Fibroblast of lung (primary cell): ENCODE results near the gene TJP1. TPM values are rescaled to one million over a fixed set of nuclear protein-coding genes. Genes with fewer than 3 reads are reported as not detected.

Experiments used
- DNase-seq, 2 donors: peaks; one replicate each; pipeline versions ENCODE4 v3.0.0 to v3.0.0-alpha.2; 2010; ENCODE audit warnings: low read depth in 2 of 2
- H2AFZ ChIP-seq: 2 replicates; pipeline ENCODE4 v1.5.1; 2012; ENCODE audit warnings: low read length, control low read depth, inconsistent platforms
- H3K27ac ChIP-seq: 2 replicates; pipeline ENCODE4 v1.5.1; 2011; ENCODE audit warnings: low read length, control low read depth; ENCODE audit not compliant: insufficient read depth
- H3K27me3 ChIP-seq: 2 replicates; pipeline ENCODE4 v1.5.1; 2011; ENCODE audit warnings: mild to moderate bottlenecking, low read length; ENCODE audit not compliant: control insufficient read depth, insufficient read depth
- H3K36me3 ChIP-seq: 2 replicates; pipeline ENCODE4 v1.5.1; 2011; ENCODE audit warnings: low read length; ENCODE audit not compliant: control insufficient read depth, insufficient read depth
- H3K4me1 ChIP-seq: 2 replicates; pipeline ENCODE4 v1.5.1; 2011; ENCODE audit warnings: low read length; ENCODE audit not compliant: control insufficient read depth, insufficient read depth; ENCODE audit errors: extremely low read depth
- H3K4me2 ChIP-seq: 2 replicates; pipeline ENCODE4 v1.5.1; 2011; ENCODE audit warnings: low read length, control low read depth; ENCODE audit not compliant: insufficient read depth; ENCODE audit errors: extremely low read depth
- H3K4me3 ChIP-seq, 4 experiments: fragments of 200-600 bp in 1 of 4; sonication (generic) in 1 of 4; replicated peaks in 1 of 4; 2 replicates each; pipeline ENCODE4 v1.5.1; 2011 to 2016; ENCODE audit warnings: low read length in 4 of 4, low read depth in 3 of 4, mild to moderate bottlenecking in 3 of 4, control low read depth in 2 of 4, inconsistent platforms in 1 of 4, mixed read lengths in 1 of 4; ENCODE audit not compliant: insufficient read depth in 1 of 4; ENCODE audit errors: control extremely low read depth in 1 of 4
- H3K79me2 ChIP-seq: 2 replicates; pipeline ENCODE4 v1.5.1; 2012; ENCODE audit warnings: mild to moderate bottlenecking, low read length, inconsistent platforms; ENCODE audit not compliant: control insufficient read depth, insufficient read depth
- H3K9ac ChIP-seq: 2 replicates; pipeline ENCODE4 v1.5.1; 2011; ENCODE audit warnings: mild to moderate bottlenecking, low read length, control low read depth; ENCODE audit not compliant: insufficient read depth
- H3K9me3 ChIP-seq: 2 replicates; pipeline ENCODE4 v1.5.1; 2012; ENCODE audit warnings: low read depth, low read length; ENCODE audit not compliant: control insufficient read depth, insufficient read depth
- H4K20me1 ChIP-seq: 2 replicates; pipeline ENCODE4 v1.5.1; 2011; ENCODE audit warnings: low read length; ENCODE audit not compliant: control insufficient read depth, insufficient read depth; ENCODE audit errors: extremely low read depth
- CTCF ChIP-seq, 2 donors: IDR thresholded peaks in 1 of 2; conservative IDR thresholded peaks in 1 of 2; 1 replicate in 1 of 2; 2 replicates in 1 of 2; pipeline ENCODE4 v1.5.1; 2011 to 2012; ENCODE audit warnings: low read length in 2 of 2, control low read depth in 1 of 2, inconsistent platforms in 1 of 2, low read depth in 1 of 2, mild to moderate bottlenecking in 1 of 2
- EZH2 ChIP-seq: IDR thresholded peaks from 2 replicates; pipeline ENCODE4 v1.5.1; 2012; ENCODE audit warnings: low read length, control low read depth, mild to moderate bottlenecking; ENCODE audit errors: missing control alignments
- polyA plus RNA-seq, 2 donors: library from polyadenylated mRNA; depleted of rRNA in 1 of 2; stranded (reverse) in 1 of 2; unstranded in 1 of 2; fragments of >200 nt; gene quantifications; 2 replicates each; pipeline ENCODE4 v1.2.1, GENCODE V29; 2011 to 2012; ENCODE audit warnings: missing spikeins in 1 of 2
- total RNA-seq: library from RNA; depleted of rRNA; stranded (reverse); fragments of >200 nt; gene quantifications from 2 replicates; pipeline ENCODE4 v1.2.1, GENCODE V29; 2014

TJP1 gene
- total and polyA plus RNA-seq, 2 donors (not counting 1 experiment from before 2014, with no cell fraction given), result 53.7 to 110 TPM

- no peak for TF ChIP-seq EZH2
- no peak for TF ChIP-seq CTCF (conservative IDR thresholded peaks at IDR 0.05 in 1 of 2, IDR thresholded peaks at IDR 0.05 in 1 of 2; ENCODE audit: low read depth in 1 of 2, low read length in 2 of 2)
- no peaks in the 10 kb centered on the region for H4K20me1 ChIP-seq
- H3K9ac ChIP-seq, result no peak overlapping the region
- no peaks in the 10 kb centered on the region for H3K27me3 ChIP-seq
- H3K9me3 ChIP-seq, result no peaks in the 10 kb centered on the region
- no peaks in the 10 kb centered on the region for H3K36me3 ChIP-seq
- no peak overlapping the region for H3K4me2 ChIP-seq
- H2AFZ ChIP-seq, result no peak overlapping the region
- H3K27ac ChIP-seq, result no peak overlapping the region
- DNase-seq, result no peak
- no peaks in the 10 kb centered on the region for H3K4me1 ChIP-seq
- no peak overlapping the region for H3K4me3 ChIP-seq
- peaks cover 69% of the 10 kb centered on the region for H3K79me2 ChIP-seq
Observed at GRCh38 chr15:29776859-29777258, 45.4 kb downstream of the TJP1 start.

DNA sequence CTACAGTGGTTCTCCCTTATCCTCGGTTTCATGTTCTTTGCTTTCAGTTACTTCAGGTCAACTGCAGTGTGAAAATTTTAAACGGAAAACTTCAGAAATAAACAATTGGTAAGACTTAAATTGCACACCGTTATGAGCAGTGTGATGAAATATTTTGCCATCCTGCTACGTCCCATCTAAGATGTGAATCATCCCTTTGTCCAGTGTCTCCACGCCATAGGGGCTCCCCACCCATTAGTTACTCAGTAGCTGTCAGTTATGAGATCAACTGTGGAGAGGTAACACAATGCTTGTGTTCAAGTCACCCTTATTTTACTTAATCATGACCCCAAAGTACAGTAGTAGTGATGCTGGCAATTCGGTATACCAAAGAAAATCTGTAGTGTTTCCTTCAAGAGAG lies 47.4 kb downstream of the TJP1 start:
- no peak overlapping the region for H3K27ac ChIP-seq
- peaks cover 52% of the 10 kb centered on the region for H3K79me2 ChIP-seq
- H3K36me3 ChIP-seq, result peaks cover 2% of the 10 kb centered on the region
- no peak overlapping the region for H3K4me3 ChIP-seq
- no peak overlapping the region for H3K9ac ChIP-seq
- H4K20me1 ChIP-seq, result no peaks in the 10 kb centered on the region
- peak; percentile 81 to 84 for DNase-seq
- TF ChIP-seq EZH2 (no peak), CTCF (conservative IDR thresholded peaks at IDR 0.05 in 1 of 2, IDR thresholded peaks at IDR 0.05 in 1 of 2; ENCODE audit: low read depth in 1 of 2, low read length in 2 of 2) (no peak)
- no peaks in the 10 kb centered on the region for H3K9me3 ChIP-seq
- H3K4me1 ChIP-seq, result no peaks in the 10 kb centered on the region
- no peaks in the 10 kb centered on the region for H3K27me3 ChIP-seq
- H3K4me2 ChIP-seq, result no peak overlapping the region
- no peak overlapping the region for H2AFZ ChIP-seq

- Histone ChIP-seq H4K20me1 (no peaks in the 10 kb centered on the region), H3K27me3 (no peaks in the 10 kb centered on the region), H3K4me3 (no peak overlapping the region), H3K9ac (no peak overlapping the region), H3K4me2 (no peak overlapping the region), H3K4me1 (no peaks in the 10 kb centered on the region), H3K36me3 (peaks cover 4% of the 10 kb centered on the region), H3K9me3 (no peaks in the 10 kb centered on the region), H3K27ac (no peak overlapping the region), H3K79me2 (peaks cover 46% of the 10 kb centered on the region), H2AFZ (no peak overlapping the region)
- peak in 1 of 2 donors; percentile 62 for DNase-seq
- TF ChIP-seq CTCF (conservative IDR thresholded peaks at IDR 0.05 in 1 of 2, IDR thresholded peaks at IDR 0.05 in 1 of 2; ENCODE audit: low read depth in 1 of 2, low read length in 2 of 2), result no peak
- TF ChIP-seq EZH2, result no peak
Observed at GRCh38 chr15:29773816-29774215, 48.5 kb downstream of the TJP1 start.
